ENCODE data around the gene GCSH. TPM values are rescaled to one million over a fixed set of nuclear protein-coding genes. Genes with fewer than 3 reads are reported as not detected.

The GCSH gene
- total RNA-seq, 2 donors from 2014 or later = 10.6 to 13.6 TPM

DNA sequence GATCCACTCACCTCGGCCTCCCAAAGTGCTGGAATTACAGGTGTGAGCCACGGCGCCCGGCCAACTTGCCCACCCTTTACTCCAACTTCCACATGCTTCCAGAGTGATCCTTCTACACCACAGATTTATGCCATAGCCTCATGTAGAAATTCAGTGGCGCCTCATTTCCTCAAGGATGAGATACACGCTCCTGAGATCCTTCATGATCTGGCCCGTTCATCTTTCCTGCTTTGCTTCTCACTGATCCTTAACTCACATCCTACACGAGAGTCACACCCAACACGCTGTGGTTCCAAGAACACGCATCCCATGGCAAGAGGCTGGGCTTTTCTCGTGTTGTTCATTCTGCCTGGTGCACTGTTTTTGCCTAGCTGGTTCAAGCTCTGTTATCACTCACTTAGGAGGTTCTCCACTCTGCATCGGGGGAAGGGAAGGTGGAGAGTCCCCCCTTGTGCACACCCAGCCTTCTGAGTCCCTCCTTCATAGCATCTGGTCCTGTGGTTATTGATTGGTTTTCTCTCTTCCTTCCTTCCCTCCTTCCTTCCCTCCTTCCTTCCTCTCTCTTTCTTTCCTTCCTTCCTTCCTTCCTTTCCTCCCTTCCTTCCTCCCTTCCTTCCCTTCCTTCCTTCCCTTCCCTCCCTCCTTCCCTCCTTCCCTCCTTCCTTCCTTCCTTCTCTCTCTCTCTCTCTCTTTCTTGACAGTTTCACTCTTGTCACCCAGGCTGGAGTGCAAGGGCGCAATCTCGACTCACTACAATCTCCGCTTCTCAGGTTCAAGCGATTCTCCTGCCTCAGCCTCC is 32.7 kb upstream of the GCSH start:
- Histone ChIP-seq H3K36me3 (no peaks in the 10 kb centered on the region), H3K27ac (no peak overlapping the region), H3K9me3 (no peaks in the 10 kb centered on the region), H3K4me3 (no peak overlapping the region), H3K4me1 (ENCODE audit: control insufficient read depth in 1 of 2, low read depth in 2 of 2) (no peaks in the 10 kb centered on the region), H3K27me3 (replicated peaks; ENCODE audit: insufficient read depth) (no peaks in the 10 kb centered on the region)
- no peak for DNase-seq (ENCODE audit: low spot score)
- no peak for TF ChIP-seq CTCF (IDR thresholded peaks at IDR 0.05)
- no peak for ATAC-seq (ENCODE audit: insufficient number of reproducible peaks, low FRiP score, low read depth)

GRCh38 chr16:81127051-81127450 is 30.9 kb upstream of the GCSH start:
- TF ChIP-seq CTCF (IDR thresholded peaks at IDR 0.05) = no peak
- no peak for ATAC-seq (ENCODE audit: insufficient number of reproducible peaks, low FRiP score, low read depth)
- no peak overlapping the region for H3K4me3 ChIP-seq

DNA sequence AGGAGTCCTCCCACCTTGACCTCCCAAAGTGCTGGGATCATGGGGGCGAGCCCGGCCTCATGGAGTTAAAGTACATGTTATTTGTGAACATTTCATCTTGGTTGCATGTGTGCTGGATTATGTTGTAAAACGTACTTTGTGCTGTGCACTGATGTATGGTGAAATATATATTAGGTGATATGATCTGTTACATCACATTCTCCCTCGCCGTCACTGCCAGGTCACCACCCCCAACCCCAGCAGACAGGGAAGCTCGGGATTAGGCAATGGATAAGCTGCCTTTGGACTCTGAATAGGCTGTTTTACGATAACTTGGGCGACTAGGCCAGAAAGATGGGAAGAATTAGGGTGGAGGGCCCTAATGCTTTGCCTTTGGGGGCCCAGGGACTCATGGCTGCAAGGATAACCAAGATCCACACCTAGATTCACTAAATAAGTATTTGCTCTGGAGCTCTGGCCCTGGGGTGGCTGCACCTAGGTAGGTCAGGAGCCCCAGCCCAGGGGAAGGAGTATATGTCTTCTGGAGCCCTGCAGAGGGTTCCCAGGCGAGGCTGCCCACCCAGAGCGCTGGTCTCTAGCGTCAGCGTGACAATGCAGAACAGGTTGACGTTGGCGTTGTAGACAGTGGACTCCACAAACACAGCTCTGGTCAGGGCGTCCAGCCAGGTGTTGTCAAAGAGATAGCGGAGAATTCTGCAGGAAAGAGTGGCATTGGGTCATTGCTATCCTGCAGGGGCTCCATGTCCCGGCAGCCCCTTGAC is 27.1 kb upstream of the GCSH start:
- no peak for ATAC-seq (ENCODE audit: insufficient number of reproducible peaks, low FRiP score, low read depth)

More at GRCh38 chr16:81127051-81127450, 30.9 kb upstream of the GCSH start:
- H3K4me1 ChIP-seq (ENCODE audit: control insufficient read depth in 1 of 2, low read depth in 2 of 2) = no peaks in the 10 kb centered on the region
- H3K27me3 ChIP-seq (replicated peaks; ENCODE audit: insufficient read depth) = no peaks in the 10 kb centered on the region
- no peak for DNase-seq (ENCODE audit: low spot score)
- no peaks in the 10 kb centered on the region for H3K36me3 ChIP-seq
- H3K9me3 ChIP-seq = no peaks in the 10 kb centered on the region
- no peak overlapping the region for H3K27ac ChIP-seq

DNA sequence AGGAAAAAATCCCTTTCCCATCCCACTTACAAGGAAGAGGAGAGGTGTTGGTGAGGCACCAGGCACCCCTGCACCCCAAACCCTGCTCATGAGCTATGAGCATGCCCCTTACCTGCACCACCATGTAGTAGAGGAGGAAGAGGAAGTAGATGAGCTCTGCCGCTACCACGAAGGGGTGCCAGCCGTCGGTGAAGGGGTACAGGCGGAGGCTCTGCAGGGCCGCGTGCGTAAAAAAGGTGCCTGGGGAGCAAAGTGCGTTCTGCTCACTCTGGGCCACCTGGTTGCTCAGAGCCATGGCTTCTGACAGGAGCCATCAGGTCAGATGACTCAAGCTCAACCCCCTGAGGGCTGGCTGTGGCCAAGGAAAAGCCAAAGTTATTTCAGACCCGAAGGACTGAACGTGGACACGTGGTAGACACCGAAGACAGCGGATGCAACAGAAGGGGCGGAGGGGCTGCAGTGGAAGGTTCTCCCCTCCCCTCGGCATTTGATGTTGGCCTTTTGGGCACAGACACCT is 25.3 kb upstream of the GCSH start:
- H3K4me3 ChIP-seq = no peak overlapping the region
- H3K27me3 ChIP-seq (replicated peaks; ENCODE audit: insufficient read depth) = no peaks in the 10 kb centered on the region
- no peaks in the 10 kb centered on the region for H3K36me3 ChIP-seq
- H3K9me3 ChIP-seq = no peaks in the 10 kb centered on the region
- ATAC-seq (ENCODE audit: insufficient number of reproducible peaks, low FRiP score, low read depth) = no peak
- DNase-seq (ENCODE audit: low spot score) = no peak
- no peaks in the 10 kb centered on the region for H3K4me1 ChIP-seq (ENCODE audit: control insufficient read depth in 1 of 2, low read depth in 2 of 2)
- H3K27ac ChIP-seq = no peak overlapping the region
- TF ChIP-seq CTCF (IDR thresholded peaks at IDR 0.05) = no peak

More for the DNA sequence above, 27.1 kb upstream of the GCSH start:
- H3K4me3 ChIP-seq = no peak overlapping the region
- H3K27me3 ChIP-seq (replicated peaks; ENCODE audit: insufficient read depth) = no peaks in the 10 kb centered on the region
- no peak overlapping the region for H3K27ac ChIP-seq
- no peaks in the 10 kb centered on the region for H3K9me3 ChIP-seq
- no peak for DNase-seq (ENCODE audit: low spot score)
- H3K36me3 ChIP-seq = no peaks in the 10 kb centered on the region
- no peak for TF ChIP-seq CTCF (IDR thresholded peaks at IDR 0.05)
- no peaks in the 10 kb centered on the region for H3K4me1 ChIP-seq (ENCODE audit: control insufficient read depth in 1 of 2, low read depth in 2 of 2)

GRCh38 chr16:81117436-81117835 is 21.2 kb upstream of the GCSH start:
- Histone ChIP-seq H3K36me3 (no peaks in the 10 kb centered on the region), H3K9me3 (no peaks in the 10 kb centered on the region), H3K4me3 (no peak overlapping the region), H3K4me1 (ENCODE audit: control insufficient read depth in 1 of 2, low read depth in 2 of 2) (no peaks in the 10 kb centered on the region), H3K27me3 (replicated peaks; ENCODE audit: insufficient read depth) (no peaks in the 10 kb centered on the region), H3K27ac (no peak overlapping the region)
- ATAC-seq (ENCODE audit: insufficient number of reproducible peaks, low FRiP score, low read depth) = no peak
- TF ChIP-seq CTCF (IDR thresholded peaks at IDR 0.05) = no peak
- DNase-seq (ENCODE audit: low spot score) = no peak
